ENCODE data around the gene FAHD2B.
"Not testable (repeated sequence)": the region's sequence is repeated elsewhere in the genome, so short reads cannot be mapped to it uniquely, and the experiment has no call there.

FAHD2B gene

DNA sequence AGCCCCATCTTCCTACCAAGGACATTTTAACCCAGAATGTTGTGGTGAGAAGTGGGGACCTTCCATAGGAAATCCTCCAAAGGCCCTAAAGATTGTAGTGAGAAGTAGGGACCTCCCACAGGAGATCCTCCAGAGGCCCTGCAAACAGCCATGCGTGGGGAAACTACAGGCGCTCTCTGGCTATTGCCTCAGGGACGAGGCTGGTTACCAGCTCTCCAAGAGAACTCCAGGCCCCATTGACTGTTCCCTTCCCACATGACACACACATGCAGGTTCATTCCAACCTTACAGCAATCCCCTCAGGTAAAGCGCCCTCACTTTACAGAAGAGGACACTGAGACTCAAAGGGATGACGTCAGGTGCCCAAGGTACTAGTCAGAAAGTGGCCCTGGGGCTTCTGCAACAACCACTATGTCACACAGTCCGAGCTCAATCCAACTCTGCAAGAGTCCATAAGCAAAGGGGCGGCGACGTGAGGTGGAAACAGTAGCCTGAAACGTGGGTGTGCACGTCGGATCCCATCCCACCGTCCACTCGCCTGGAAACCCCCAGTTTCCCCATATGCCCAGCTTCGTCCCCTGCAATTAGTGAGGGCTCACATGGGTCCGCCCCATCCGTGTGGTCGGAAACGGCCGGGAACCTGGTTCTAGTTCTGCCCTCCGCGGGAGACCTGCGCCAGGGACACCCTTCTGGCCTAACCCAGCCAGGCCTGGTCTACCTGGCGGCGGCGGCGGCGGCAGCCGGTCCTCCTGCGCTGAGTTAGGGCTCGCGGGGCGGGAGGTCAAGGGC, 505 bp downstream of the FAHD2B start:
- H3K27me3 ChIP-seq (ENCODE audit: control insufficient read depth, insufficient read depth, low read length); H3K4me1 ChIP-seq (ENCODE audit: control insufficient read depth, insufficient read depth, low read length); H3K9me3 ChIP-seq (ENCODE audit: control insufficient read depth, insufficient read depth, low read depth, low read length); H3K9ac ChIP-seq (ENCODE audit: low read length); H3K36me3 ChIP-seq (ENCODE audit: control insufficient read depth, insufficient read depth, low read length); H3K27ac ChIP-seq (ENCODE audit: low read depth, low read length): not testable (repeated sequence)
- H3K4me3 ChIP-seq (ENCODE audit: low read depth, low read length) = peak overlapping the region; percentile 53

DNA sequence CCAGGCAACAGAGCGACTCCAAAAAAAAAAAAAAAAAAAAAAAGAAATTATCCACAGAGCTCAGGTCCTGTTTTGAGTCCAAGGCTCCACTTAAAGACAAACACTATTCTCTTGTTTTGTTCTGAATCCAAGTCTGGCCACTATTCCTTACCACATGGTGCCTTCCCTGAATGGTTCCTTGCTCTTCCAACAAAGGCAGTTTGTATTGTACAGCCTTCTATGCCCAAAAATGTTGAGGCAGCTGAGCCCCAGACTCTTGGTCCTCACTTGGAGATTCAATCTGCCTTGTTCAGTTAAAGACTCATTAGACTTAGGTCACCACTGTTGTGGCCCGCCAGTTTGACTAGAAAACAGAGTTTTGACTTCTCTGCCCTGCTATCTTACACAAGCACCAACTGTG, 1.7 kb downstream of the FAHD2B start:
- not testable (repeated sequence) for H3K9ac ChIP-seq (ENCODE audit: low read length); H3K4me1 ChIP-seq (ENCODE audit: control insufficient read depth, insufficient read depth, low read length); H3K9me3 ChIP-seq (ENCODE audit: control insufficient read depth, insufficient read depth, low read depth, low read length); H3K27ac ChIP-seq (ENCODE audit: low read depth, low read length); H3K27me3 ChIP-seq (ENCODE audit: control insufficient read depth, insufficient read depth, low read length); H3K36me3 ChIP-seq (ENCODE audit: control insufficient read depth, insufficient read depth, low read length); H3K4me3 ChIP-seq (ENCODE audit: low read depth, low read length)

DNA sequence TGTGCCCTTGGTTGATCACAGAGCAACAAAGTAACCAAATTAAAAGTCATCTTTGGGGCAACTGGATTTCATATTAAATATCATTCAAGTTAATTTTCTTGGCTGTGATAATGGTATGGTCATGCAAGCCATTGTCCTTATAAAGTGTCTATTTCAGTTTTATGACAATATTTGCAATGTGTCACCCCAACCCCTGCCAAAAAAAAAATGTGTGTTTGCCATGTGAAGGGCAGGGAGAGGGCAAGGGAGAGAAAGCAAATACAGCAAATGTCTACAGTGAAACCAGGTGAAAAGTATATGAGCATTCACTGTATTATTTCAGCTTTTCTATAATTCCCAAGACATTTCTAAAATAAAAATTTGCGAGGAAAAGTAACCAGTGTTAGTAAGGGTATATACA, 6.0 kb downstream of the FAHD2B start:
- not testable (repeated sequence) for H3K27ac ChIP-seq (ENCODE audit: low read depth, low read length); H3K4me3 ChIP-seq (ENCODE audit: low read depth, low read length); H3K4me1 ChIP-seq (ENCODE audit: control insufficient read depth, insufficient read depth, low read length); H3K27me3 ChIP-seq (ENCODE audit: control insufficient read depth, insufficient read depth, low read length); H3K9ac ChIP-seq (ENCODE audit: low read length); H3K9me3 ChIP-seq (ENCODE audit: control insufficient read depth, insufficient read depth, low read depth, low read length); H3K36me3 ChIP-seq (ENCODE audit: control insufficient read depth, insufficient read depth, low read length)

DNA sequence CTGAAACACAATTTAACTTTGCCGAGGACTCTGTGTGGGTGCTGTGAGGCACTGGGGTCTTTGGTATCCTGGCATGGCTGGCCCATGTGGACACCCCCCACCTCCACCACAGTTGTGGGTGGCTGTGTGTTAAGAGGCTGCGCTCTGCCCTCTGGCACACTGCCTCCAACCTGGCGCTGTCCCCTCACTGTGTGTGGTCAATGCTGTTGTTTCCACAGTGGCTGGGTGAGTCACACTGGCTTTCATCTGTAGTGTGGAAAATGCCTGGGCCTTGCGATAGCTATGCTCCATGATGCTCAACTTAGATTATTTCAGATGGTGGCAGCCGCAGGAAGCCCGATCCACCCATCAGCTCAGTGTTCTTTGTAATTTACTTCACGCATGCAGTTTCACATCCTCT, 9.6 kb downstream of the FAHD2B start:
- not testable (repeated sequence) for H3K36me3 ChIP-seq (ENCODE audit: control insufficient read depth, insufficient read depth, low read length); H3K27me3 ChIP-seq (ENCODE audit: control insufficient read depth, insufficient read depth, low read length); H3K4me3 ChIP-seq (ENCODE audit: low read depth, low read length); H3K9ac ChIP-seq (ENCODE audit: low read length); H3K27ac ChIP-seq (ENCODE audit: low read depth, low read length); H3K9me3 ChIP-seq (ENCODE audit: control insufficient read depth, insufficient read depth, low read depth, low read length); H3K4me1 ChIP-seq (ENCODE audit: control insufficient read depth, insufficient read depth, low read length)

DNA sequence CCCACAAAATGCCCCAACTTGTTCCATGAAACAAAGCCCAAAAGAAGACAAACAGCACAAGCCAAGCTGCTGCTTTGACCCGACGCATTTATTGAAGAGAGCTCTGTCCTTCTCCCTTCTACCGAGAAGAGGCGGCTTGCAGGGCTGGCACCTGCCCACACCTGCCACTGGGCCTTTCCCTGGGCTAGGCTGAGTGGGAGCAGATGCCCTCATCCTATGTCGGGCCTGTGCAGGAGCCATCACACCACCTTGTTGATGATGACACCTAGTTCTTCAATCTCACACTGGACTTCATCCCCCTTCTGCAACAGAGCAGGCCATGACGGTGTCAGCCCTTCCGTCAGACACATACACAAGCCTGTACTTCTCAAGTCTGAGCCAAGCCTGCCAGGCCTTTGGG, 11.2 kb downstream of the FAHD2B start:
- not testable (repeated sequence) for H3K4me3 ChIP-seq (ENCODE audit: low read depth, low read length); H3K27me3 ChIP-seq (ENCODE audit: control insufficient read depth, insufficient read depth, low read length); H3K9ac ChIP-seq (ENCODE audit: low read length); H3K9me3 ChIP-seq (ENCODE audit: control insufficient read depth, insufficient read depth, low read depth, low read length); H3K27ac ChIP-seq (ENCODE audit: low read depth, low read length); H3K36me3 ChIP-seq (ENCODE audit: control insufficient read depth, insufficient read depth, low read length); H3K4me1 ChIP-seq (ENCODE audit: control insufficient read depth, insufficient read depth, low read length)

DNA sequence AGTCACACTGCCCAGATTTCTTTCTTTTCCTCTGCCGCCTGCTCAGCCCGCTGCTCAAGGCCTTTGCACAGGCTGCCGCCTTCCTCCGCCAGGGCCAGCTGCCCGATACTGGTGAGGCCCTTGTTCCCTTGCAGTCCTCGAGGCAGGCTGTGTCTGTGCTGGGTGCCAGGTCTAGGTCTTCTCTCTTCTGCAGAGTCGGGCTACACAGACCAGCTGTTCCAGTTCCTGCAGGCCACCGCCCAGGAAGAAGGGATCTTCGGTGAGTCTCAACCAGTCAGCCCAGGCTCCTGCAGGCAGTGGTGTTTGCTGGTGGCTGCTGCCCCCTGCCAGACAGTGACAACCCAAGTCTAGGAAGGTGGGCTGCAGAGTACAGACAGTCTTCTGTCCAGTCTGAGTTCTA, 12.5 kb downstream of the FAHD2B start:
- H3K36me3 ChIP-seq (ENCODE audit: control insufficient read depth, insufficient read depth, low read length); H3K4me3 ChIP-seq (ENCODE audit: low read depth, low read length); H3K9me3 ChIP-seq (ENCODE audit: control insufficient read depth, insufficient read depth, low read depth, low read length); H3K27ac ChIP-seq (ENCODE audit: low read depth, low read length); H3K4me1 ChIP-seq (ENCODE audit: control insufficient read depth, insufficient read depth, low read length); H3K9ac ChIP-seq (ENCODE audit: low read length); H3K27me3 ChIP-seq (ENCODE audit: control insufficient read depth, insufficient read depth, low read length): not testable (repeated sequence)

DNA sequence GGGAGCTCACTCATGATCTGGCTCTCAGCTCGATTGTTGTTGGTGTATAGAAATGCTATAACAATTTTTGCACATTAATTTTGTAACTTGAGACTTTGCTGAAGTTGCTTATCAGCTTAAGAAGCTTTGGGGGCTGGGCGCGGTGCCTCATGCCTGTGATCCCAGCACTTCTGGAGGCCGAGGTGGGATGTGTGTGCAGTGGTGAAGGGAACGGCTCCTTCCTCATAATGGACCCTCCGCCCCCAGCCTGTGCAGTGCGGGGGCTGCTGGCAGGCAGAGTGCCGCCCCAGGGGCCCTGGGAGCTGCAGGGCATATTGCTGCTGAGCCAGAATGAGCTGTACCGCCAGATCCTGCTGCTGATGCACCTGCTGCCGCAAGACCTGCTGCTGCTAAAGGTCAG, 13.8 kb downstream of the FAHD2B start:
- not testable (repeated sequence) for H3K4me3 ChIP-seq (ENCODE audit: low read depth, low read length); H3K4me1 ChIP-seq (ENCODE audit: control insufficient read depth, insufficient read depth, low read length)

DNA sequence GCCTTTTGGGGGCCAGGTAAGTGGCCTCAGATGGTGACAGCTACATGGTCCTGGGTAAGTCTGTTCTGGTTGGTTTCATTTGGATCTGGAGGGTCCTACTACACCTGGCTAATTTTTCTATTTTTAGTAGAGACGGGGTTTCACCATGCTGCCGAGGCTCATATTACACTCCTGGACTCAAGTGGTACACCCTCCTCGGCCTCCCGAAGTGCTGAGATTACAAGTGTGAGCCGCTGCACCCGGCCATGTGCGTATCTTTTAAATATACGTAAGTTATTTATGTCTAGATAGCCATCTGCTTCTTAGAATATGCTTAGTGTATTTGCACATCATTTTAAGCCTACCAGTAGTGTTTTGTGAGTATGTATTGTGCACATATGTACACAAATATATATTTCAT, 17.5 kb downstream of the FAHD2B start:
- H3K27me3 ChIP-seq (ENCODE audit: control insufficient read depth, insufficient read depth, low read length); H3K27ac ChIP-seq (ENCODE audit: low read depth, low read length); H3K36me3 ChIP-seq (ENCODE audit: control insufficient read depth, insufficient read depth, low read length); H3K9ac ChIP-seq (ENCODE audit: low read length); H3K9me3 ChIP-seq (ENCODE audit: control insufficient read depth, insufficient read depth, low read depth, low read length); H3K4me3 ChIP-seq (ENCODE audit: low read depth, low read length); H3K4me1 ChIP-seq (ENCODE audit: control insufficient read depth, insufficient read depth, low read length): not testable (repeated sequence)

More for the DNA sequence above, 13.8 kb downstream of the FAHD2B start:
- H3K36me3 ChIP-seq (ENCODE audit: control insufficient read depth, insufficient read depth, low read length); H3K9me3 ChIP-seq (ENCODE audit: control insufficient read depth, insufficient read depth, low read depth, low read length); H3K27me3 ChIP-seq (ENCODE audit: control insufficient read depth, insufficient read depth, low read length); H3K27ac ChIP-seq (ENCODE audit: low read depth, low read length); H3K9ac ChIP-seq (ENCODE audit: low read length): not testable (repeated sequence)

DNA sequence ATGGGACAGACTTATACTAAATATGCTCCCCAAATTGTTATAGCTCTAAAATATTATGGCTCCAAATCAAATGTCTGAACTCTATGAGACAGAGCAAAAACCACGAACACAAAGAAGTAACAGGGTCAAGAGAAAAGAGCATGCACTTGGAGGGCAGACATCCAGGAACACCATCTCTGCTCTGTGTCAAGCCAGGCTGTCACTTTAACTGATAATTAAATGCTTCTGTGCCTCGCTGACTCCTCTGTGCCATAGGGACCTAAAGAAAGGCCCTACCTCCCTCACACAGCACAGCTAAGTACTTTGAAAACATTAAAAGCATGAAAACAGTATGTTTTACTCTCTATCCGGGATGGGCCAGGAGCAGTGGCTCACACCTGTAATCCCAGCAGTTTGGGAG, 23.8 kb downstream of the FAHD2B start:
- not testable (repeated sequence) for H3K4me3 ChIP-seq (ENCODE audit: low read depth, low read length); H3K27me3 ChIP-seq (ENCODE audit: control insufficient read depth, insufficient read depth, low read length); H3K36me3 ChIP-seq (ENCODE audit: control insufficient read depth, insufficient read depth, low read length); H3K27ac ChIP-seq (ENCODE audit: low read depth, low read length); H3K9ac ChIP-seq (ENCODE audit: low read length); H3K4me1 ChIP-seq (ENCODE audit: control insufficient read depth, insufficient read depth, low read length); H3K9me3 ChIP-seq (ENCODE audit: control insufficient read depth, insufficient read depth, low read depth, low read length)

DNA sequence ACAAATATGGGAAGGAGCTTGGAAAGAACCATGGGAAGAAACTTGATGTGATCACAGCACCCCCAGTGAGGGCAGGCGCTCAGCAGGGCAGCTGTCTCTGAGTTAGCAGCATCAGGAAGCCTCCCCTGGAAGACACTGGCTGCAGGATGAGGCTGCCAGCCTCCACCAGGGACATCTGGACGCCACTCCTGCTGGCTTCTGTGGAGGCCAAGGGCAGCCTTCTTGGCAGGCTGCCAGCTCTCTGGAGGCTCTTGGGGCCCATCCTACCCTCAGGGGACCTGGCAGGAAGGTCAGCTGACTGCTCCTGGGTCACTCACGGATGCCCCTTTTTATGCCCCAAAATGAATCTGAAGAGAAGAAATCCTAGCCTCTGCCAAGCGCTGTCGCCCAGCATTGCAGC, 26.0 kb downstream of the FAHD2B start:
- H3K9ac ChIP-seq (ENCODE audit: low read length); H3K27me3 ChIP-seq (ENCODE audit: control insufficient read depth, insufficient read depth, low read length); H3K4me3 ChIP-seq (ENCODE audit: low read depth, low read length); H3K36me3 ChIP-seq (ENCODE audit: control insufficient read depth, insufficient read depth, low read length); H3K4me1 ChIP-seq (ENCODE audit: control insufficient read depth, insufficient read depth, low read length); H3K27ac ChIP-seq (ENCODE audit: low read depth, low read length); H3K9me3 ChIP-seq (ENCODE audit: control insufficient read depth, insufficient read depth, low read depth, low read length): not testable (repeated sequence)

DNA sequence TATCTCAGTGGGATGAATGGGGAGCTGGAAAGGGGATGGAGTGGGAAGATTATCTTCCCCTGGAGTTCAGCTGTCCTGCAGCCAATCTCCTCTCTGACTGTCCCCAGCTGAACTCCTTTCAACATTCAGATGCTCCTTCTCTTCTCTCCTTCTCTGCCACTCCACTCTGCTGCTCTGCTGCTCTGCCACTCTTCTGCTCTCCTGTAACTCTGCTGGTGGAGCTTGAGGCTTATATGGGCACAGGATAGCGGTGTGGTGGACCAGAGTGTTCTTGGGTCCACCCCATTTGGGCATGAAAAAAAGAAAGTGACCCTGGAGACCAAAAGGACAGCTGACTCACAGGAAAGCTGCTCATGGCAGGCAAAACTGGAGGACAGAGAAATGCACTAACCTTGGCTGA, 26.6 kb downstream of the FAHD2B start:
- Histone ChIP-seq H3K4me1 (ENCODE audit: control insufficient read depth, insufficient read depth, low read length) (no peaks in the 10 kb centered on the region), H3K4me3 (ENCODE audit: low read depth, low read length) (no peak overlapping the region), H3K36me3 (ENCODE audit: control insufficient read depth, insufficient read depth, low read length) (no peaks in the 10 kb centered on the region), H3K9ac (ENCODE audit: low read length) (no peak overlapping the region), H3K27me3 (ENCODE audit: control insufficient read depth, insufficient read depth, low read length) (no peaks in the 10 kb centered on the region), H3K9me3 (ENCODE audit: control insufficient read depth, insufficient read depth, low read depth, low read length) (peaks cover 6% of the 10 kb centered on the region; the same call in 1 of the 2 replicates), H3K27ac (ENCODE audit: low read depth, low read length) (no peak overlapping the region)
